ENCODE results near the gene TLE6. TPM values are rescaled to one million over a fixed set of nuclear protein-coding genes. Genes with fewer than 3 reads are reported as not detected.

TLE6 gene
- total and polyA plus RNA-seq, 2 of the 4 experiments (the other 2 are of a cell fraction), result under 0.01 to 0.17 TPM

DNA sequence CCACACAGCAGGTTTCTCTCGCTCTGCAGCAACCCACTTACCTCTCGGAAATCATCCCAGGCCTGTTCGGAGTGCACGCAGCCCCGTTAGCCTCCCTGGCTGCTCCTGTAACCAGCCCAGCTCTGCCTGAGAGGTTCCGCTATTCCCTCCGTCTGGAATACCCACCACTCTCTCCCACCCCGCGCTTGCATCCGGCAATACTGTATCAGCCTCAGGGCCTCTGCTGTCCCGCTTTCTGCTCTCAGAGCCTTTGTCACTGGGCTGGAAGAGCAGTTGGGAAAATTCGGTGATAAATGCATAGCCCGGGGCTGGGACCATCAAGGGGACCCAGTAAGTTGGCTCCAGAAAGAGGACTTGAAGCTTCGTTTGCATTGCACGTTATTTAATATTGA, 759 bp upstream of the TLE6 start:
- Histone ChIP-seq H3K56ac (ENCODE audit: extremely low read depth, insufficient read depth, low read length) (no peak overlapping the region), H2AK9ac (replicated peaks; ENCODE audit: low read depth, low read length, poor library complexity) (peak overlapping the region; percentile 78), H3K9me3 (ENCODE audit: control insufficient read depth, insufficient read depth, low read length) (no peaks in the 10 kb centered on the region), H2BK20ac (ENCODE audit: low read depth, low read length) (no peak overlapping the region), H3K36me3 (ENCODE audit: control insufficient read depth, insufficient read depth, low read length) (no peaks in the 10 kb centered on the region), H4K8ac (ENCODE audit: low read depth in 2 of 2, low read length in 2 of 2) (peak overlapping the region; percentile 0 to 80; a peak in 2 of 4 replicates), H3K9ac (ENCODE audit: low read depth, low read length) (0 out of 2 replicates have a peak overlapping the region, but pooled peaks have one; percentile 26), H3K4ac (ENCODE audit: low read depth, low read length) (no peak overlapping the region), H3K27ac (ENCODE audit: insufficient read depth, low read length) (no peak overlapping the region), H3K79me1 (ENCODE audit: low read depth in 1 of 2, low read length in 2 of 2) (no peaks in the 10 kb centered on the region), H4K20me1 (ENCODE audit: insufficient read depth, low read length) (no peaks in the 10 kb centered on the region), H4K91ac (ENCODE audit: insufficient read depth, low read depth, low read length) (no peak overlapping the region), H2BK120ac (ENCODE audit: low read depth, low read length) (0 out of 2 replicates have a peak overlapping the region, but pooled peaks have one; percentile 8), H3K4me3 (ENCODE audit: insufficient read depth, low read depth, low read length) (peak overlapping the region; percentile 72), H3K18ac (ENCODE audit: low read depth, low read length) (no peak overlapping the region), H4K5ac (ENCODE audit: low read depth, low read length) (no peak overlapping the region), H2BK5ac (ENCODE audit: low read depth, low read length, poor library complexity, severe bottlenecking) (no peak overlapping the region), H3K27me3 (ENCODE audit: control insufficient read depth, insufficient read depth, low read length) (no peaks in the 10 kb centered on the region), H3K9me1 (ENCODE audit: insufficient read depth, low read length) (0 out of 2 replicates have a peak, but pooled peaks cover 6% of the 10 kb centered on the region), H2BK15ac (ENCODE audit: low read depth, low read length) (no peak overlapping the region), H2AK5ac (ENCODE audit: low read depth, low read length) (no peak overlapping the region), H3K23ac (ENCODE audit: low read depth, low read length) (peak overlapping the region; percentile 23), H2AFZ (replicated peaks; ENCODE audit: low read length, poor library complexity) (peak overlapping the region; percentile 99), H3K4me2 (ENCODE audit: low read depth, low read length) (peak overlapping the region; percentile 97), H3K4me1 (ENCODE audit: control insufficient read depth, insufficient read depth, low read length) (peaks cover 6% of the 10 kb centered on the region), H3K14ac (replicated peaks; ENCODE audit: low read depth, low read length) (no peak overlapping the region; the same call in 1 of the 2 replicates)
- dilution Hi-C loops (cut with HindIII; ENCODE audit: low sequenced_read_pairs, unreplicated experiment) (no loop called here), intact Hi-C loops (cut with micrococcal nuclease) (loop anchor here (2.0 kb wide), 1 partner anchor 58 kb away; no protein-coding TSS in a partner anchor), in situ Hi-C loops (cut with MboI; ENCODE audit: low sequenced_read_pairs) (no loop called here)
- BruUV-seq (replicated peaks), result no TSS peak
- DNase-seq (no peak), ATAC-seq (ENCODE audit: low read depth) (no peak)
- POLR2A ChIA-PET (ENCODE audit: unreplicated experiment), result interaction anchor here (0.6 kb wide), 1 partner anchor 78 kb away, joined by 3 read pairs; no protein-coding TSS in a partner anchor
- TF ChIP-seq CEBPB (IDR thresholded peaks at IDR 0.05; ENCODE audit: low read depth, low read length) (no peak), RCOR1 (IDR thresholded peaks at IDR 0.05; ENCODE audit: insufficient replicate concordance, low read length) (no peak), FOS (IDR thresholded peaks at IDR 0.05; ENCODE audit: low read depth, low read length) (no peak), RAD21 (IDR thresholded peaks at IDR 0.05; ENCODE audit: low read length) (no peak), MXI1 (IDR thresholded peaks at IDR 0.05; ENCODE audit: borderline replicate concordance, low read depth, low read length) (no peak), MAZ (IDR thresholded peaks at IDR 0.05; ENCODE audit: borderline replicate concordance, low read depth, low read length) (no peak), MAFK (IDR thresholded peaks at IDR 0.05; ENCODE audit: low read depth, low read length) (no peak), RFX5 (IDR thresholded peaks at IDR 0.05; ENCODE audit: low read depth, low read length) (no peak), POLR2A (IDR thresholded peaks at IDR 0.05; ENCODE audit: low read depth, low read length) (no peak), NFE2L2 (IDR thresholded peaks at IDR 0.05; ENCODE audit: low read depth, low read length) (no peak), SMC3 (IDR thresholded peaks at IDR 0.05; ENCODE audit: low read depth, low read length) (no peak), CHD1 (IDR thresholded peaks at IDR 0.05; ENCODE audit: low read depth, low read length) (no peak), BHLHE40 (IDR thresholded peaks at IDR 0.05; ENCODE audit: low read depth, low read length) (no peak)
- TF ChIP-seq, protein P1, sequence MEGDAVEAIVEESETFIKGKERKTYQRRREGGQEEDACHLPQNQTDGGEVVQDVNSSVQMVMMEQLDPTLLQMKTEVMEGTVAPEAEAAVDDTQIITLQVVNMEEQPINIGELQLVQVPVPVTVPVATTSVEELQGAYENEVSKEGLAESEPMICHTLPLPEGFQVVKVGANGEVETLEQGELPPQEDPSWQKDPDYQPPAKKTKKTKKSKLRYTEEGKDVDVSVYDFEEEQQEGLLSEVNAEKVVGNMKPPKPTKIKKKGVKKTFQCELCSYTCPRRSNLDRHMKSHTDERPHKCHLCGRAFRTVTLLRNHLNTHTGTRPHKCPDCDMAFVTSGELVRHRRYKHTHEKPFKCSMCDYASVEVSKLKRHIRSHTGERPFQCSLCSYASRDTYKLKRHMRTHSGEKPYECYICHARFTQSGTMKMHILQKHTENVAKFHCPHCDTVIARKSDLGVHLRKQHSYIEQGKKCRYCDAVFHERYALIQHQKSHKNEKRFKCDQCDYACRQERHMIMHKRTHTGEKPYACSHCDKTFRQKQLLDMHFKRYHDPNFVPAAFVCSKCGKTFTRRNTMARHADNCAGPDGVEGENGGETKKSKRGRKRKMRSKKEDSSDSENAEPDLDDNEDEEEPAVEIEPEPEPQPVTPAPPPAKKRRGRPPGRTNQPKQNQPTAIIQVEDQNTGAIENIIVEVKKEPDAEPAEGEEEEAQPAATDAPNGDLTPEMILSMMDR (conservative IDR thresholded peaks at IDR 0.05; ENCODE audit: low read depth, low read length), result no peak
- TF ChIP-seq, protein P2, sequence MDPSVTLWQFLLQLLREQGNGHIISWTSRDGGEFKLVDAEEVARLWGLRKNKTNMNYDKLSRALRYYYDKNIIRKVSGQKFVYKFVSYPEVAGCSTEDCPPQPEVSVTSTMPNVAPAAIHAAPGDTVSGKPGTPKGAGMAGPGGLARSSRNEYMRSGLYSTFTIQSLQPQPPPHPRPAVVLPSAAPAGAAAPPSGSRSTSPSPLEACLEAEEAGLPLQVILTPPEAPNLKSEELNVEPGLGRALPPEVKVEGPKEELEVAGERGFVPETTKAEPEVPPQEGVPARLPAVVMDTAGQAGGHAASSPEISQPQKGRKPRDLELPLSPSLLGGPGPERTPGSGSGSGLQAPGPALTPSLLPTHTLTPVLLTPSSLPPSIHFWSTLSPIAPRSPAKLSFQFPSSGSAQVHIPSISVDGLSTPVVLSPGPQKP (IDR thresholded peaks at IDR 0.05; ENCODE audit: borderline replicate concordance, low read depth, low read length), result no peak
- TF ChIP-seq, protein P3, sequence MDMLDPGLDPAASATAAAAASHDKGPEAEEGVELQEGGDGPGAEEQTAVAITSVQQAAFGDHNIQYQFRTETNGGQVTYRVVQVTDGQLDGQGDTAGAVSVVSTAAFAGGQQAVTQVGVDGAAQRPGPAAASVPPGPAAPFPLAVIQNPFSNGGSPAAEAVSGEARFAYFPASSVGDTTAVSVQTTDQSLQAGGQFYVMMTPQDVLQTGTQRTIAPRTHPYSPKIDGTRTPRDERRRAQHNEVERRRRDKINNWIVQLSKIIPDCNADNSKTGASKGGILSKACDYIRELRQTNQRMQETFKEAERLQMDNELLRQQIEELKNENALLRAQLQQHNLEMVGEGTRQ (IDR thresholded peaks at IDR 0.05; ENCODE audit: low read depth, low read length), result no peak
- WGBS, 2 experiments (ENCODE audit: extremely low coverage in 2 of 2, insufficient read length in 1 of 2), result 32% methylated on average over 3 of the region's 15 CpGs; no CpG with 5 or more reads in 1 of the 2 experiments
- CTCF ChIA-PET, result no interaction called here
